Measurements from ENCODE around the gene SLC12A8.

DNA sequence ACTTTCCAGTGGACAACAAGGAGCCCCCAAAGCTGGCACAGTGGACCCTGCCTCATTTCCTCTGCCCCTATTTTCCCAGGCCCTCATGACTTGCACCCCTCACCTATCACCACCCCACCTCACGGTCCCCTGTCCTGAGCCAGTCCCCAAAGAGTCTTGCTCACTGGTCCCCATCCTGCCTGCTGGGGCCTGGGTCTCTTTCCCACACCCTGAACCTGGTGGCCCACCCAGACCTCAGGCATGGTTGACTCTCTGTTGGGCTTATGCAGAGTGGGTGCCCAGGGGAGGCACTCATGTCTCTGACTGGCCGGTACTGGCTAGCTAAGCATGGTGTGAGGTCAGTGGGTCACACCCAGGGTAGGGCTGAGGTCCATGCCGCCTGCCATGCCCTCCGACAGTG is 73.2 kb downstream of the SLC12A8 start:
- TF ChIP-seq, protein P1, sequence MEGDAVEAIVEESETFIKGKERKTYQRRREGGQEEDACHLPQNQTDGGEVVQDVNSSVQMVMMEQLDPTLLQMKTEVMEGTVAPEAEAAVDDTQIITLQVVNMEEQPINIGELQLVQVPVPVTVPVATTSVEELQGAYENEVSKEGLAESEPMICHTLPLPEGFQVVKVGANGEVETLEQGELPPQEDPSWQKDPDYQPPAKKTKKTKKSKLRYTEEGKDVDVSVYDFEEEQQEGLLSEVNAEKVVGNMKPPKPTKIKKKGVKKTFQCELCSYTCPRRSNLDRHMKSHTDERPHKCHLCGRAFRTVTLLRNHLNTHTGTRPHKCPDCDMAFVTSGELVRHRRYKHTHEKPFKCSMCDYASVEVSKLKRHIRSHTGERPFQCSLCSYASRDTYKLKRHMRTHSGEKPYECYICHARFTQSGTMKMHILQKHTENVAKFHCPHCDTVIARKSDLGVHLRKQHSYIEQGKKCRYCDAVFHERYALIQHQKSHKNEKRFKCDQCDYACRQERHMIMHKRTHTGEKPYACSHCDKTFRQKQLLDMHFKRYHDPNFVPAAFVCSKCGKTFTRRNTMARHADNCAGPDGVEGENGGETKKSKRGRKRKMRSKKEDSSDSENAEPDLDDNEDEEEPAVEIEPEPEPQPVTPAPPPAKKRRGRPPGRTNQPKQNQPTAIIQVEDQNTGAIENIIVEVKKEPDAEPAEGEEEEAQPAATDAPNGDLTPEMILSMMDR (conservative IDR thresholded peaks at IDR 0.05), result no peak
- TF ChIP-seq ZFX (IDR thresholded peaks at IDR 0.05), result no peak

All from C4-2B (cell line).